ENCODE results near the gene RAB19.

The RAB19 gene

GRCh38 chr7:140403878-140404564, at the start of gene RAB19:
Gene RAB19 (plus strand): TSS chr7:140404058. CDS start chr7:140407647, 3,589 bp downstream.
- DNase-seq (ENCODE audit: low read depth in 2 of 2), result no peak

GRCh38 chr7:140358024-140358411, 45.8 kb upstream of the RAB19 start:
- DNase-seq (ENCODE audit: low read depth in 2 of 2), result no peak

- DNase-seq (ENCODE audit: low read depth in 2 of 2), result no peak
Observed at GRCh38 chr7:140358412-140359051, 45.3 kb upstream of the RAB19 start.

- no peak for DNase-seq (ENCODE audit: low read depth in 2 of 2)
Observed at GRCh38 chr7:140360697-140361229, 43.1 kb upstream of the RAB19 start.

- no peak for DNase-seq (ENCODE audit: low read depth in 2 of 2)
Observed at GRCh38 chr7:140364819-140365218, 39.0 kb upstream of the RAB19 start.

- DNase-seq (ENCODE audit: low read depth in 2 of 2), result no peak
Observed at GRCh38 chr7:140367528-140367927, 36.3 kb upstream of the RAB19 start.

- DNase-seq (ENCODE audit: low read depth in 2 of 2), result no peak
Observed at GRCh38 chr7:140369294-140369693, 34.6 kb upstream of the RAB19 start.

- no peak for DNase-seq (ENCODE audit: low read depth in 2 of 2)
Observed at GRCh38 chr7:140375323-140375722, 28.5 kb upstream of the RAB19 start.

GRCh38 chr7:140375892-140376730, 27.7 kb upstream of the RAB19 start:
- peak in 1 of 2 donors; percentile 22 for DNase-seq (ENCODE audit: low read depth in 2 of 2)

GRCh38 chr7:140383954-140384713, 19.7 kb upstream of the RAB19 start:
- DNase-seq (ENCODE audit: low read depth in 2 of 2), result no peak

- no peak for DNase-seq (ENCODE audit: low read depth in 2 of 2)
Observed at GRCh38 chr7:140384894-140385545, 18.8 kb upstream of the RAB19 start.

- no peak for DNase-seq (ENCODE audit: low read depth in 2 of 2)
Observed at GRCh38 chr7:140389445-140389844, 14.4 kb upstream of the RAB19 start.

- DNase-seq (ENCODE audit: low read depth in 2 of 2), result no peak
Observed at GRCh38 chr7:140390034-140390433, 13.8 kb upstream of the RAB19 start.

- no peak for DNase-seq (ENCODE audit: low read depth in 2 of 2)
Observed at GRCh38 chr7:140390466-140391190, 13.2 kb upstream of the RAB19 start.

- no peak for DNase-seq (ENCODE audit: low read depth in 2 of 2)
Observed at GRCh38 chr7:140391634-140392033, 12.2 kb upstream of the RAB19 start.

- DNase-seq (ENCODE audit: low read depth in 2 of 2), result no peak
Observed at GRCh38 chr7:140393756-140394306, 10.0 kb upstream of the RAB19 start.

- DNase-seq (ENCODE audit: low read depth in 2 of 2), result peak; percentile 79 to 83
Observed at GRCh38 chr7:140397784-140398750, 5.8 kb upstream of the RAB19 start, which contains the start of gene SLC37A3. Gene SLC37A3 (minus strand): TSS chr7:140398530. CDS start chr7:140382526, 16,004 bp downstream.

GRCh38 chr7:140398821-140399220, 5.0 kb upstream of the RAB19 start:
- no peak for DNase-seq (ENCODE audit: low read depth in 2 of 2)

GRCh38 chr7:140400381-140400780, 3.5 kb upstream of the RAB19 start:
- DNase-seq (ENCODE audit: low read depth in 2 of 2), result no peak

All from activated CD4-positive, alpha-beta T cell treated with anti-CD3 and anti-CD28 coated beads for 24 hours (primary cell).